Measurements from ENCODE around the gene SCAF1. TPM values are rescaled to one million over a fixed set of nuclear protein-coding genes. Genes with fewer than 3 reads are reported as not detected.

The SCAF1 gene
- polyA plus RNA-seq, 1 experiment: 2.5 TPM

DNA sequence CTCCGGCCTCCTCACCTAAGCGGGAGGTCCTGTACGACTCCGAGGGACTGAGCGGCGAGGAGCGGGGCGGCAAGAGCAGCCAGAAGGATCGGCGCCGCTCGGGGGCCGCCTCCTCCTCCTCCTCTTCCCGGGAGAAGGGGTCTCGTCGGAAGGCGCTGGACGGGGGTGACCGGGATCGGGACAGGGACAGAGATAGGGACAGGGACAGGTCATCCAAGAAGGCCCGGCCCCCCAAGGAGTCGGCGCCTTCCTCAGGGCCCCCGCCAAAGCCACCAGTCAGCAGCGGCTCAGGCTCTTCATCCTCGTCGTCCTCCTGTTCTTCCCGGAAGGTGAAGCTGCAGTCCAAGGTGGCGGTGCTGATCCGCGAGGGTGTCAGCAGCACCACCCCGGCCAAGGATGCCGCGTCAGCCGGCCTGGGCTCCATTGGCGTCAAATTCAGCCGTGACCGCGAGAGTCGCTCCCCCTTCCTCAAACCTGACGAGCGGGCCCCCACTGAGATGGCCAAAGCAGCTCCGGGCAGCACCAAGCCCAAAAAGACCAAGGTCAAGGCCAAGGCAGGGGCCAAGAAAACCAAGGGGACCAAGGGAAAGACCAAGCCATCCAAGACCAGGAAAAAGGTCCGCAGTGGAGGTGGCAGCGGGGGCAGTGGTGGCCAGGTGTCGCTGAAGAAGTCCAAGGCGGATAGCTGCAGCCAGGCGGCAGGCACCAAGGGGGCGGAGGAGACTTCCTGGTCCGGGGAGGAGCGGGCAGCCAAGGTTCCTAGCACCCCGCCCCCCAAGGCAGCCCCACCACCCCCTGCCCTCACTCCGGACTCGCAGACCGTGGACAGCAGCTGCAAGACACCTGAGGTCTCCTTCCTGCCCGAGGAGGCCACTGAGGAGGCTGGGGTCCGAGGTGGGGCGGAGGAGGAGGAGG is 10.8 kb downstream of the SCAF1 start:
- Histone ChIP-seq H3K4me3 (ENCODE audit: low read depth, low read length) (no peak overlapping the region), H3K27ac (ENCODE audit: low read depth, low read length) (no peak overlapping the region), H3K27me3 (ENCODE audit: control insufficient read depth, insufficient read depth, low read length) (no peaks in the 10 kb centered on the region), H3K9me3 (ENCODE audit: control insufficient read depth, insufficient read depth, low read length) (no peaks in the 10 kb centered on the region; the same call in 1 of the 2 replicates)
- TF ChIP-seq, protein P1, sequence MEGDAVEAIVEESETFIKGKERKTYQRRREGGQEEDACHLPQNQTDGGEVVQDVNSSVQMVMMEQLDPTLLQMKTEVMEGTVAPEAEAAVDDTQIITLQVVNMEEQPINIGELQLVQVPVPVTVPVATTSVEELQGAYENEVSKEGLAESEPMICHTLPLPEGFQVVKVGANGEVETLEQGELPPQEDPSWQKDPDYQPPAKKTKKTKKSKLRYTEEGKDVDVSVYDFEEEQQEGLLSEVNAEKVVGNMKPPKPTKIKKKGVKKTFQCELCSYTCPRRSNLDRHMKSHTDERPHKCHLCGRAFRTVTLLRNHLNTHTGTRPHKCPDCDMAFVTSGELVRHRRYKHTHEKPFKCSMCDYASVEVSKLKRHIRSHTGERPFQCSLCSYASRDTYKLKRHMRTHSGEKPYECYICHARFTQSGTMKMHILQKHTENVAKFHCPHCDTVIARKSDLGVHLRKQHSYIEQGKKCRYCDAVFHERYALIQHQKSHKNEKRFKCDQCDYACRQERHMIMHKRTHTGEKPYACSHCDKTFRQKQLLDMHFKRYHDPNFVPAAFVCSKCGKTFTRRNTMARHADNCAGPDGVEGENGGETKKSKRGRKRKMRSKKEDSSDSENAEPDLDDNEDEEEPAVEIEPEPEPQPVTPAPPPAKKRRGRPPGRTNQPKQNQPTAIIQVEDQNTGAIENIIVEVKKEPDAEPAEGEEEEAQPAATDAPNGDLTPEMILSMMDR (IDR thresholded peaks at IDR 0.05; ENCODE audit: low read depth, low read length): no peak
- CTCF ChIA-PET: no interaction called here
- no peak for DNase-seq (ENCODE audit: low read depth, low spot score)
- POLR2A ChIA-PET: interaction anchor here (0.7 kb wide), 1 partner anchor 12 kb away, joined by 3 read pairs; no protein-coding TSS in a partner anchor

DNA sequence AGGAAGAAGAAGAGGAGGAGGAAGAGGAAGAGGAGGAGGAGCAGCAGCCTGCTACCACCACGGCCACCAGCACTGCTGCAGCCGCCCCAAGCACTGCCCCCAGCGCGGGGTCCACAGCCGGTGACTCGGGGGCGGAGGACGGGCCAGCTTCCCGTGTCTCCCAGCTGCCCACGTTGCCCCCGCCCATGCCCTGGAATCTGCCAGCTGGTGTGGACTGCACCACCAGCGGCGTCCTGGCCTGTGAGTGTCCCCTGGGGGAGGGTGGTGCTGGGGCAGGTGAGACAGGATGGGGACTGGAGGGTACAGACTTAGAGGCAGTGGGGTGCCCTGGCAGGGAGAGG is 11.4 kb downstream of the SCAF1 start:
- H3K27me3 ChIP-seq (ENCODE audit: control insufficient read depth, insufficient read depth, low read length): no peaks in the 10 kb centered on the region
- TF ChIP-seq, protein P1 (IDR thresholded peaks at IDR 0.05; ENCODE audit: low read depth, low read length): no peak
- ChIA-PET POLR2A (interaction anchor here (0.7 kb wide), 1 partner anchor 12 kb away, joined by 3 read pairs; no protein-coding TSS in a partner anchor), CTCF (no interaction called here)
- no peak overlapping the region for H3K4me3 ChIP-seq (ENCODE audit: low read depth, low read length)
- no peak overlapping the region for H3K27ac ChIP-seq (ENCODE audit: low read depth, low read length)
- no peaks in the 10 kb centered on the region; the same call in 1 of the 2 replicates for H3K9me3 ChIP-seq (ENCODE audit: control insufficient read depth, insufficient read depth, low read length)
- no peak for DNase-seq (ENCODE audit: low read depth, low spot score)

DNA sequence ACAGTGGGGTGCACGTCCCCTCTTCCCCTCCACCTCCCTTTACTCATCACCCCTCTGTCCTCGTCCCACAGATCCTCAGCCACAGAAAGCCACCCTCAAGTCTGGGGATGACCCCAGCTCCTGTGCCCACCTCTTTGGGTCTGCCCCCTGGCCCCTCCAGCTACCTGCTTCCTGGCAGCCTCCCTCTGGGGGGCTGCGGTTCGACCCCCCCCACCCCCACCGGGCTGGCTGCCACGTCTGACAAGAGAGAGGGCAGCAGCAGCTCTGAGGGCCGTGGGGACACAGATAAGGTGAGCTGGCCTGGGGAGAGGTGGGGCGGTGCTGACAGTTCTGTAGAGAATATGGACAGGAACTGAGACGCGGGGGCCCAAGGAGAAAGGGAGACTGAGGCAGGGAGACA is 12.6 kb downstream of the SCAF1 start:
- ChIA-PET CTCF (interaction anchor here (1.2 kb wide), 1 partner anchor 18 kb away, joined by 7 read pairs; no protein-coding TSS in a partner anchor), POLR2A (no interaction called here)
- Histone ChIP-seq H3K27ac (ENCODE audit: low read depth, low read length) (no peak overlapping the region), H3K9me3 (ENCODE audit: control insufficient read depth, insufficient read depth, low read length) (no peaks in the 10 kb centered on the region; the same call in 1 of the 2 replicates), H3K4me3 (ENCODE audit: low read depth, low read length) (no peak overlapping the region), H3K27me3 (ENCODE audit: control insufficient read depth, insufficient read depth, low read length) (no peaks in the 10 kb centered on the region)
- no peak for DNase-seq (ENCODE audit: low read depth, low spot score)
- TF ChIP-seq, protein P1 (IDR thresholded peaks at IDR 0.05; ENCODE audit: low read depth, low read length): no peak

DNA sequence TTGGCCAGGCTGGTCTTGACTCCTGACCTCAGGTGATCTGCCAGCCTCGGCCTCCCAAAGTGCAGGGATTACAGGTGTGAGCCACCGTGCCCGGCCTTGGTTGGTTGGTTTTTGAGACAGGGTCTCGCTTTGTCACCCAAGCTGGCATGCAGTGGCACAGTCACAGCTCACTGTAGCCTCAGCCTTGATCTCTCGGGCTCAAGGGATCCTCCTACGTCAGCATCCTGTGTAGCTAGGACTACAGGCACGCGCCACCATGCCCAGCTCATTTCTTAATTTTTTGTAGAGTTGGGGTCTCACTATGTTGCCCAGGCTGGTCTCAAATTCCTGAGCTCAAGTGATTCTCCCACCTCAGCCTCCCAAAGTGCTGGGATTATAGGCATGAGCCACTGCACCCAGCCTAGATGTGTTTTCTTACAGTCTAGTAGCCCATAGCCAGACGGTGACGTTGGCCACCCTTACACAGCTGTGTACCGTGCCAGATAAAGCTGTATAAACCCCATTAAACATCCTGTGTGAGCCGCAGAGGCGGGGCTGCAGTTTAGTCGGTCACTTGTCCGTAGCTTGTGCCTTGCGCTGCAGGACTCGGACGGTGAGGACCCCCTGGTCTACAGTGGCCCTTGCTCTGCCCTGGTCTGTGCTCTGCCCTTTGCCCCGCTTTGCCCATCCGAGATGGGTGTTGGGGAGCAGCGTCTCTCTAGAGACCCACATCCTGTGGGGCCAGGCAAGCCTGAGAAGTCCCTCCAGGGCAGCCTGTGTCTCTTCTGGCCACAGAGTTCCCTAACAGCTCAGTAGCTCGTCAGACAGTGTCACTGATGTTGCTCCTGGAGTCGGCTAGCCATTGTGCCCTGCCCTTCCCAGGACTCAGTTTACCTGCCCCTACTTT is 13.8 kb downstream of the SCAF1 start:
- H3K27ac ChIP-seq (ENCODE audit: low read depth, low read length): no peak overlapping the region
- TF ChIP-seq, protein P1 (IDR thresholded peaks at IDR 0.05; ENCODE audit: low read depth, low read length): no peak
- CTCF ChIA-PET: interaction anchor here (0.8 to 1.2 kb wide), 2 partner anchors 17 kb away, joined by 3 to 7 read pairs; no protein-coding TSS in a partner anchor
- no peaks in the 10 kb centered on the region for H3K27me3 ChIP-seq (ENCODE audit: control insufficient read depth, insufficient read depth, low read length)
- H3K9me3 ChIP-seq (ENCODE audit: control insufficient read depth, insufficient read depth, low read length): no peaks in the 10 kb centered on the region; the same call in 1 of the 2 replicates
- no peak for DNase-seq (ENCODE audit: low read depth, low spot score)
- POLR2A ChIA-PET: no interaction called here
- H3K4me3 ChIP-seq (ENCODE audit: low read depth, low read length): no peak overlapping the region
